Measurements from ENCODE around the gene DGCR2. TPM values are rescaled to one million over a fixed set of nuclear protein-coding genes. Genes with fewer than 3 reads are reported as not detected.
"Not testable (repeated sequence)": the region's sequence is repeated elsewhere in the genome, so short reads cannot be mapped to it uniquely, and the experiment has no call there.

DGCR2 gene
- total RNA-seq, 2 experiments from 2014 or later = 20.5 to 22.2 TPM

- Mint-ChIP-seq H3K27ac (no peak overlapping the region), H3K27me3 (no peaks in the 10 kb centered on the region), H3K4me3 (no peak overlapping the region), H3K9me3 (no peaks in the 10 kb centered on the region), H3K36me3 (peaks cover 20% of the 10 kb centered on the region), H3K4me1 (peaks cover 15% of the 10 kb centered on the region)
- DNase-seq = no peak
These were observed 31.6 kb downstream of the DGCR2 start for GRCh38 chr22:19090586-19091127.

- Mint-ChIP-seq H3K4me1 (peaks cover 19% of the 10 kb centered on the region), H3K36me3 (peaks cover 22% of the 10 kb centered on the region), H3K9me3 (no peaks in the 10 kb centered on the region), H3K27me3 (no peaks in the 10 kb centered on the region), H3K27ac (no peak overlapping the region), H3K4me3 (no peak overlapping the region)
- no peak for DNase-seq
These were observed 32.0 kb downstream of the DGCR2 start for GRCh38 chr22:19090183-19090582.

GRCh38 chr22:19088866-19089595, 33.2 kb downstream of the DGCR2 start:
- peak overlapping the region; percentile 30 for H3K4me3 Mint-ChIP-seq
- no peak overlapping the region for H3K27ac Mint-ChIP-seq
- no peaks in the 10 kb centered on the region for H3K9me3 Mint-ChIP-seq
- peaks cover 21% of the 10 kb centered on the region for H3K4me1 Mint-ChIP-seq
- peaks cover 16% of the 10 kb centered on the region for H3K36me3 Mint-ChIP-seq
- H3K27me3 Mint-ChIP-seq = no peaks in the 10 kb centered on the region
- no peak for DNase-seq

- no peak overlapping the region for H3K4me3 Mint-ChIP-seq
- no peaks in the 10 kb centered on the region for H3K27me3 Mint-ChIP-seq
- H3K4me1 Mint-ChIP-seq = peaks cover 19% of the 10 kb centered on the region
- H3K27ac Mint-ChIP-seq = no peak overlapping the region
- peaks cover 15% of the 10 kb centered on the region for H3K36me3 Mint-ChIP-seq
- DNase-seq = no peak
- H3K9me3 Mint-ChIP-seq = no peaks in the 10 kb centered on the region
These were observed 35.3 kb downstream of the DGCR2 start for GRCh38 chr22:19086896-19087295.

GRCh38 chr22:19086417-19086816, 35.8 kb downstream of the DGCR2 start:
- H3K9me3 Mint-ChIP-seq = no peaks in the 10 kb centered on the region
- peaks cover 19% of the 10 kb centered on the region for H3K4me1 Mint-ChIP-seq
- H3K36me3 Mint-ChIP-seq = peaks cover 15% of the 10 kb centered on the region
- H3K27me3 Mint-ChIP-seq = no peaks in the 10 kb centered on the region
- no peak overlapping the region for H3K4me3 Mint-ChIP-seq
- H3K27ac Mint-ChIP-seq = no peak overlapping the region
- no peak for DNase-seq

- Mint-ChIP-seq H3K27ac (peak overlapping the region; percentile 60), H3K27me3 (no peaks in the 10 kb centered on the region), H3K4me3 (no peak overlapping the region), H3K9me3 (no peaks in the 10 kb centered on the region), H3K4me1 (peaks cover 18% of the 10 kb centered on the region), H3K36me3 (peaks cover 15% of the 10 kb centered on the region)
- DNase-seq = no peak
These were observed 36.9 kb downstream of the DGCR2 start for GRCh38 chr22:19085233-19085718.

- not testable (repeated sequence) for H3K9me3 Mint-ChIP-seq, H3K27ac Mint-ChIP-seq, H3K27me3 Mint-ChIP-seq, DNase-seq, H3K4me3 Mint-ChIP-seq
- Mint-ChIP-seq H3K36me3 (peaks cover 15% of the 10 kb centered on the region), H3K4me1 (peaks cover 18% of the 10 kb centered on the region)
These were observed 37.6 kb downstream of the DGCR2 start for GRCh38 chr22:19084586-19084985.

- not testable (repeated sequence) for DNase-seq, H3K27ac Mint-ChIP-seq, H3K4me3 Mint-ChIP-seq, H3K27me3 Mint-ChIP-seq, H3K9me3 Mint-ChIP-seq
- Mint-ChIP-seq H3K4me1 (peaks cover 18% of the 10 kb centered on the region), H3K36me3 (peaks cover 15% of the 10 kb centered on the region)
These were observed 38.1 kb downstream of the DGCR2 start for GRCh38 chr22:19084126-19084525.

- Mint-ChIP-seq H3K27ac (no peak overlapping the region), H3K36me3 (peaks cover 11% of the 10 kb centered on the region), H3K9me3 (no peaks in the 10 kb centered on the region), H3K27me3 (no peaks in the 10 kb centered on the region), H3K4me3 (no peak overlapping the region), H3K4me1 (peaks cover 14% of the 10 kb centered on the region)
- no peak for DNase-seq
These were observed 39.4 kb downstream of the DGCR2 start for GRCh38 chr22:19082793-19083192.

- Mint-ChIP-seq H3K4me1 (peaks cover 14% of the 10 kb centered on the region), H3K27me3 (no peaks in the 10 kb centered on the region), H3K9me3 (no peaks in the 10 kb centered on the region), H3K27ac (no peak overlapping the region), H3K4me3 (no peak overlapping the region), H3K36me3 (peaks cover 11% of the 10 kb centered on the region)
- DNase-seq = no peak
These were observed 40.1 kb downstream of the DGCR2 start for GRCh38 chr22:19082101-19082500.

GRCh38 chr22:19081351-19081750, 40.9 kb downstream of the DGCR2 start:
- H3K27ac Mint-ChIP-seq = no peak overlapping the region
- DNase-seq = no peak
- peaks cover 10% of the 10 kb centered on the region for H3K4me1 Mint-ChIP-seq
- no peaks in the 10 kb centered on the region for H3K27me3 Mint-ChIP-seq
- peaks cover 11% of the 10 kb centered on the region for H3K36me3 Mint-ChIP-seq
- no peaks in the 10 kb centered on the region for H3K9me3 Mint-ChIP-seq
- H3K4me3 Mint-ChIP-seq = no peak overlapping the region

- no peak for DNase-seq
- Mint-ChIP-seq H3K27me3 (no peaks in the 10 kb centered on the region), H3K4me1 (peaks cover 8% of the 10 kb centered on the region), H3K4me3 (no peak overlapping the region), H3K36me3 (peaks cover 11% of the 10 kb centered on the region), H3K9me3 (no peaks in the 10 kb centered on the region), H3K27ac (no peak overlapping the region)
These were observed 41.4 kb downstream of the DGCR2 start for GRCh38 chr22:19080853-19081252.

GRCh38 chr22:19079691-19080090, 42.5 kb downstream of the DGCR2 start:
- no peak overlapping the region for H3K4me3 Mint-ChIP-seq
- no peaks in the 10 kb centered on the region for H3K27me3 Mint-ChIP-seq
- H3K27ac Mint-ChIP-seq = no peak overlapping the region
- peaks cover 3% of the 10 kb centered on the region for H3K36me3 Mint-ChIP-seq
- DNase-seq = no peak
- H3K9me3 Mint-ChIP-seq = no peaks in the 10 kb centered on the region
- no peaks in the 10 kb centered on the region for H3K4me1 Mint-ChIP-seq

GRCh38 chr22:19075404-19075803, 46.8 kb downstream of the DGCR2 start:
- no peaks in the 10 kb centered on the region for H3K9me3 Mint-ChIP-seq
- peaks cover under 1% of the 10 kb centered on the region for H3K36me3 Mint-ChIP-seq
- no peak for DNase-seq
- H3K27me3 Mint-ChIP-seq = no peaks in the 10 kb centered on the region
- no peak overlapping the region for H3K4me3 Mint-ChIP-seq
- peaks cover 10% of the 10 kb centered on the region for H3K4me1 Mint-ChIP-seq
- H3K27ac Mint-ChIP-seq = no peak overlapping the region

- not testable (repeated sequence) for H3K36me3 Mint-ChIP-seq, H3K27me3 Mint-ChIP-seq, H3K9me3 Mint-ChIP-seq, DNase-seq, H3K27ac Mint-ChIP-seq, H3K4me1 Mint-ChIP-seq, H3K4me3 Mint-ChIP-seq
These were observed 49.4 kb downstream of the DGCR2 start for GRCh38 chr22:19072853-19073252.
